GM12878 (cell line): ENCODE results near the gene CACNA2D1. TPM values are rescaled to one million over a fixed set of nuclear protein-coding genes. Genes with fewer than 3 reads are reported as not detected.

Experiments used
- ATAC-seq: fragments of 200-7000 bp; cut with Tn5 transposase; 3 replicates; pipeline ENCODE4 v1.9.1; 2020; ENCODE audit warnings: mild to moderate bottlenecking, moderate library complexity
- BruUV-seq: library from RNA; stranded (reverse); fragments of 400-500 nt; replicated peaks from 2 replicates; lab custom pipeline; 2021; lab: Mats Ljungman, UMichigan
- CTCF ChIA-PET: fragments of 300-600 bp; sonication (Branson Sonifier 250); formaldehyde crosslinking; extraction: SDS; loops from one replicate; lab custom pipeline; 2021; ENCODE audit warnings: inconsistent platforms; lab: Yijun Ruan, JAX
- POLR2A ChIA-PET: fragments of 350-600 bp; formaldehyde crosslinking; extraction: SDS; loops from one replicate; lab custom pipeline; 2021; ENCODE audit warnings: inconsistent platforms; lab: Charles Lee
- RAD21 ChIA-PET: fragments of 300-600 bp; sonication (Branson Sonifier 250); formaldehyde crosslinking; loops from one replicate; lab custom pipeline; 2023; ENCODE audit warnings: antibody characterized with exemption; ENCODE audit not compliant: unreplicated experiment; lab: Charles Lee
- SMC1A ChIA-PET: fragments of 300-600 bp; sonication (Branson Sonifier 250); formaldehyde crosslinking; loops from one replicate; lab custom pipeline; 2023; ENCODE audit not compliant: unreplicated experiment, uncharacterized antibody; lab: Charles Lee
- DNase-seq: peaks from one replicate; pipeline ENCODE4 v3.0.0-alpha.2; 2011; ENCODE audit warnings: low read depth, low spot score
- FAIRE-seq: peaks from 3 replicates; lab custom pipeline; 2011; peaks lifted over from hg19 to GRCh38; lab: Jason Lieb, UNC
- H2AFZ ChIP-seq: 2 replicates; pipeline ENCODE4 v1.6.0; 2011; ENCODE audit warnings: low read depth, low read length, control low read depth; ENCODE audit not compliant: control insufficient read depth
- H3K27ac ChIP-seq: 2 replicates; pipeline ENCODE4 v1.5.1; 2011; ENCODE audit warnings: control low read depth; ENCODE audit not compliant: control insufficient read depth, insufficient read depth
- H3K27me3 ChIP-seq, 2 experiments: replicated peaks in 1 of 2; 2 replicates each; pipeline versions ENCODE4 v1.6.0 to v1.6.1; 2011; ENCODE audit warnings: low read length in 1 of 2; ENCODE audit not compliant: control insufficient read depth in 2 of 2, insufficient read depth in 2 of 2
- H3K36me3 ChIP-seq, 2 experiments: 2 replicates each; pipeline ENCODE4 v1.5.1; 2011; ENCODE audit warnings: low read length in 1 of 2; ENCODE audit not compliant: control insufficient read depth in 2 of 2, insufficient read depth in 2 of 2
- H3K4me1 ChIP-seq: 2 replicates; pipeline ENCODE4 v1.6.1; 2011; ENCODE audit warnings: mild to moderate bottlenecking, low read length, moderate library complexity, mixed read lengths; ENCODE audit not compliant: control insufficient read depth, insufficient read depth
- H3K4me2 ChIP-seq: 2 replicates; pipeline ENCODE4 v1.6.0; 2011; ENCODE audit warnings: control low read depth; ENCODE audit not compliant: control insufficient read depth, insufficient read depth
- H3K4me3 ChIP-seq: fragments of 200-600 bp; sonication (generic); 2 replicates; pipeline ENCODE4 v1.5.1; 2016
- H3K79me2 ChIP-seq: 2 replicates; pipeline ENCODE4 v1.6.0; 2011; ENCODE audit warnings: low read length; ENCODE audit not compliant: control insufficient read depth, insufficient read depth
- H3K9ac ChIP-seq: 2 replicates; pipeline ENCODE4 v1.8.0; 2011; ENCODE audit warnings: low read length, control low read depth, mixed read lengths; ENCODE audit not compliant: control insufficient read depth, insufficient read depth
- H3K9me3 ChIP-seq: replicated peaks from 3 replicates; pipeline ENCODE4 v1.5.1; 2011; ENCODE audit warnings: mild to moderate bottlenecking, low read length; ENCODE audit not compliant: control insufficient read depth, insufficient read depth
- H4K20me1 ChIP-seq: 2 replicates; pipeline ENCODE4 v1.6.0; 2011; ENCODE audit not compliant: control insufficient read depth, insufficient read depth
- BACH1 ChIP-seq: fragments of 450-650 bp; IDR thresholded peaks from 2 replicates; pipeline ENCODE4 v1.6.1; 2017; ENCODE audit warnings: mild to moderate bottlenecking, borderline replicate concordance
- CEBPB ChIP-seq, 2 experiments: fragments of 150-350 bp in 1 of 2; IDR thresholded peaks; 2 replicates each; pipeline ENCODE4 v1.6.1; 2012 to 2014; ENCODE audit warnings: low read depth in 2 of 2, low read length in 2 of 2, borderline replicate concordance in 1 of 2, inconsistent platforms in 1 of 2
- CEBPZ ChIP-seq: fragments of 150-350 bp; IDR thresholded peaks from 2 replicates; pipeline ENCODE4 v1.6.1; 2016; ENCODE audit warnings: low read depth, low read length
- FOXM1 ChIP-seq: IDR thresholded peaks from 2 replicates; pipeline ENCODE4 v1.6.1; 2012; ENCODE audit warnings: low read depth, mild to moderate bottlenecking, inconsistent platforms, low read length, moderate library complexity
- HDAC2 ChIP-seq: fragments of 200-600 bp; sonication (generic); IDR thresholded peaks from 2 replicates; pipeline ENCODE4 v1.6.1; 2017
- NFYB ChIP-seq: IDR thresholded peaks from 2 replicates; pipeline ENCODE4 v1.6.1; 2011; ENCODE audit warnings: low read depth, mild to moderate bottlenecking, low read length, improper control_type of control experiment, moderate library complexity; ENCODE audit not compliant: insufficient read depth
- PML ChIP-seq: IDR thresholded peaks from 2 replicates; pipeline ENCODE4 v1.6.1; 2012; ENCODE audit warnings: low read length, inconsistent platforms
- POLR2A ChIP-seq: IDR thresholded peaks from 2 replicates; pipeline ENCODE4 v1.6.1; 2011; ENCODE audit warnings: low read depth, mild to moderate bottlenecking, low read length
- SMAD5 ChIP-seq: IDR thresholded peaks from 2 replicates; pipeline ENCODE4 v1.6.1; 2016; ENCODE audit warnings: antibody characterized with exemption, low read depth
- STAT3 ChIP-seq: IDR thresholded peaks from 2 replicates; pipeline ENCODE4 v1.6.1; 2011; ENCODE audit warnings: low read depth, low read length, improper control_type of control experiment
- YBX1 ChIP-seq: fragments of 450-650 bp; IDR thresholded peaks from 2 replicates; pipeline ENCODE4 v1.6.1; 2016; ENCODE audit warnings: antibody characterized with exemption
- WGBS: methylation state at CpG from one replicate; pipeline ENCODE4 v1.1.6; 2016; ENCODE audit warnings: low lambda C conversion rate; ENCODE audit not compliant: insufficient replicate concordance, insufficient coverage; ENCODE audit errors: missing lambda C conversion rate; 5-methylcytosine and 5-hydroxymethylcytosine counted together
- in situ Hi-C: fragments of 300-500 bp; cut with MboI; formaldehyde crosslinking; loops from 9 replicates; pipeline ENCODE4 v1.14.3; 2018; ENCODE audit warnings: mixed read lengths
- intact Hi-C: fragments of 100-400 bp; cut with micrococcal nuclease; formaldehyde crosslinking; loops from one replicate; pipeline ENCODE4 v1.14.2; 2022; ENCODE audit not compliant: unreplicated experiment
- polyA plus RNA-seq, 11 experiments: library from polyadenylated mRNA; depleted of rRNA in 4 of 11; unstranded in 6 of 11; stranded (reverse) in 5 of 11; fragments of >200 nt; fragmentation: Nextera tagmentation in 4 of 11; fragmentation: Illumina TruSeq in 1 of 11; extraction: Ambion mirVana in 4 of 11; extraction: Trizol in 1 of 11; gene quantifications; 1 replicate in 1 of 11; 2 replicates in 10 of 11; pipeline versions ENCODE4 v1.2.1 to v1.2.3, GENCODE V29; 2011 to 2016; ENCODE audit warnings: inconsistent platforms in 2 of 11, missing spikeins in 2 of 11, low read depth in 1 of 11
- total RNA-seq, 4 experiments: library from RNA; depleted of rRNA in 3 of 4; stranded (reverse); fragments of >200 nt in 3 of 4; fragmentation: Illumina TruSeq in 1 of 4; extraction: Trizol in 1 of 4; gene quantifications; 2 replicates each; pipeline versions ENCODE4 v1.2.1 to v1.2.3, GENCODE V29; 2013 to 2021

The CACNA2D1 gene
- total and polyA plus RNA-seq, 10 of the 15 experiments (the other 5 are each of a cell fraction or from before 2014, with no cell fraction given), result 0.14 to 14.8 (median 0.97) TPM

- Histone ChIP-seq H3K9ac (no peak overlapping the region), H3K27me3 (no peaks in the 10 kb centered on the region; a peak in 1 of 4 replicates), H3K79me2 (no peaks in the 10 kb centered on the region), H4K20me1 (no peaks in the 10 kb centered on the region), H2AFZ (no peak overlapping the region), H3K4me3 (no peak overlapping the region), H3K9me3 (no peaks in the 10 kb centered on the region), H3K4me1 (no peaks in the 10 kb centered on the region), H3K36me3 (no peaks in the 10 kb centered on the region), H3K27ac (no peak overlapping the region), H3K4me2 (no peak overlapping the region)
- SMC1A ChIA-PET, result interaction anchor here (0.7 to 5.8 kb wide), 31 partner anchors 8 to 316 kb away, joined by 3 to 32 read pairs (median 4); no protein-coding TSS in a partner anchor
- peak; percentile 46 for ATAC-seq
- no peak for DNase-seq
- FAIRE-seq, result no peak
- TF ChIP-seq BACH1, result no peak
- TF ChIP-seq STAT3, result no peak
- no peak for TF ChIP-seq CEBPZ
- no peak for TF ChIP-seq POLR2A
- no peak for TF ChIP-seq CEBPB (IDR thresholded peaks at IDR 0.05; ENCODE audit: borderline replicate concordance in 1 of 2, low read depth in 2 of 2, low read length in 2 of 2)
- no peak for TF ChIP-seq YBX1
- TF ChIP-seq SMAD5, result no peak
- TF ChIP-seq FOXM1, result no peak
- no peak for TF ChIP-seq NFYB
- no peak for TF ChIP-seq HDAC2
- no peak for TF ChIP-seq PML
- WGBS, result 28% methylated on average over 3 of the region's 3 CpGs
- CTCF ChIA-PET, result interaction anchor here (0.7 to 3.4 kb wide), 23 partner anchors 9 to 317 kb away, joined by 3 to 18 read pairs (median 4); no protein-coding TSS in a partner anchor
- RAD21 ChIA-PET, result interaction anchor here (0.7 to 3.3 kb wide), 26 partner anchors 9 to 860 kb away, joined by 3 to 16 read pairs (median 4); no protein-coding TSS in a partner anchor
- POLR2A ChIA-PET, result interaction anchor here (0.8 to 1.4 kb wide), 3 partner anchors 15 to 128 kb away, joined by 3 to 6 read pairs (median 3); no protein-coding TSS in a partner anchor
- in situ Hi-C loops (no loop called here), intact Hi-C loops (loop anchor here (10.0 kb wide), 1 partner anchor 125 kb away; no protein-coding TSS in a partner anchor)
- no TSS peak for BruUV-seq
Measured at GRCh38 chr7:82359426-82359825, 84.2 kb downstream of the CACNA2D1 start.
